Keratinocyte (primary cell): ENCODE data around the gene GSC2. TPM values are rescaled to one million over a fixed set of nuclear protein-coding genes. Genes with fewer than 3 reads are reported as not detected.

Experiments used
- DNase-seq: peaks from one replicate; pipeline ENCODE4 v3.0.0-alpha.2; 2011; ENCODE audit warnings: low read depth, missing footprints, low spot score
- FAIRE-seq: peaks from 2 replicates; lab custom pipeline; 2011; peaks lifted over from hg19 to GRCh38; lab: Jason Lieb, UNC
- H2AFZ ChIP-seq: 2 replicates; pipeline ENCODE4 v1.6.0; 2012; ENCODE audit warnings: low read length, control low read depth, inconsistent platforms; ENCODE audit not compliant: control insufficient read depth
- H3K27ac ChIP-seq: 2 replicates; pipeline ENCODE4 v1.5.1; 2011; ENCODE audit warnings: low read length; ENCODE audit not compliant: control insufficient read depth, insufficient read depth
- H3K27me3 ChIP-seq: 3 replicates; pipeline ENCODE4 v1.6.0; 2011; ENCODE audit warnings: low read length; ENCODE audit not compliant: control insufficient read depth, insufficient read depth; ENCODE audit errors: extremely low read depth
- H3K36me3 ChIP-seq, 2 experiments: 2 replicates in 1 of 2; 3 replicates in 1 of 2; pipeline ENCODE4 v1.5.1; 2011; ENCODE audit warnings: low read length in 2 of 2, mild to moderate bottlenecking in 1 of 2; ENCODE audit not compliant: control insufficient read depth in 2 of 2, insufficient read depth in 2 of 2; ENCODE audit errors: extremely low read depth in 1 of 2
- H3K4me1 ChIP-seq: 3 replicates; pipeline ENCODE4 v1.5.1; 2011; ENCODE audit warnings: low read length; ENCODE audit not compliant: control insufficient read depth, insufficient read depth; ENCODE audit errors: extremely low read depth
- H3K4me2 ChIP-seq: 3 replicates; pipeline ENCODE4 v1.6.0; 2011; ENCODE audit warnings: low read depth, low read length; ENCODE audit not compliant: control insufficient read depth, insufficient read depth; ENCODE audit errors: extremely low read depth
- H3K4me3 ChIP-seq, 3 experiments: fragments of 200-600 bp in 1 of 3; sonication (generic) in 1 of 3; 2 replicates in 2 of 3; 3 replicates in 1 of 3; pipeline ENCODE4 v1.5.1; 2011 to 2016; ENCODE audit warnings: low read length in 3 of 3, mild to moderate bottlenecking in 3 of 3, control low read depth in 2 of 3, inconsistent platforms in 1 of 3, low read depth in 1 of 3, mixed read lengths in 1 of 3, mixed run types in 1 of 3, moderate library complexity in 1 of 3; ENCODE audit not compliant: control insufficient read depth in 2 of 3, insufficient read depth in 2 of 3; ENCODE audit errors: extremely low read depth in 1 of 3
- H3K79me2 ChIP-seq: 2 replicates; pipeline ENCODE4 v1.6.0; 2012; ENCODE audit warnings: low read length; ENCODE audit not compliant: control insufficient read depth, insufficient read depth
- H3K9ac ChIP-seq: 3 replicates; pipeline ENCODE4 v1.6.0; 2011; ENCODE audit warnings: low read length; ENCODE audit not compliant: control insufficient read depth, insufficient read depth; ENCODE audit errors: extremely low read depth
- H3K9me1 ChIP-seq: 3 replicates; pipeline ENCODE4 v1.6.0; 2011; ENCODE audit warnings: low read length; ENCODE audit not compliant: control insufficient read depth, insufficient read depth; ENCODE audit errors: extremely low read depth
- H3K9me3 ChIP-seq: 2 replicates; pipeline ENCODE4 v1.5.1; 2012; ENCODE audit warnings: low read depth, low read length; ENCODE audit not compliant: control insufficient read depth
- H4K20me1 ChIP-seq: 3 replicates; pipeline ENCODE4 v1.6.0; 2011; ENCODE audit warnings: low read length; ENCODE audit not compliant: control insufficient read depth, insufficient read depth; ENCODE audit errors: extremely low read depth
- EZH2 ChIP-seq: IDR thresholded peaks from one replicate; pipeline ENCODE4 v1.6.1; 2012; ENCODE audit warnings: inconsistent platforms, mild to moderate bottlenecking, low read length, moderate library complexity
- dilution Hi-C: fragments of 300-500 bp; cut with MboI; formaldehyde crosslinking; loops from one replicate; pipeline ENCODE4 v1.7.0; 2020; ENCODE audit warnings: low sequenced_read_pairs; ENCODE audit not compliant: extremely low pct_ligation_motif_present
- polyA plus RNA-seq, 5 experiments: library from polyadenylated mRNA; depleted of rRNA in 3 of 5; stranded (reverse) in 3 of 5; stranded (forward) in 1 of 5; unstranded in 1 of 5; fragments of >200 nt; gene quantifications; 1 replicate in 1 of 5; 2 replicates in 3 of 5; 3 replicates in 1 of 5; pipeline versions ENCODE4 v1.2.1 to v1.2.3, GENCODE V29; 2011 to 2012; ENCODE audit warnings: missing spikeins in 2 of 5, low read depth in 1 of 5, low replicate concordance in 1 of 5
- TF ChIP-seq, protein P1 (sequence below), 3 experiments: IDR thresholded peaks in 1 of 3; conservative IDR thresholded peaks in 1 of 3; optimal IDR thresholded peaks in 1 of 3; 2 replicates in 2 of 3; 3 replicates in 1 of 3; pipeline versions ENCODE3 to v1.5.1; 2011; ENCODE audit warnings: low read length in 3 of 3, mild to moderate bottlenecking in 3 of 3, moderate library complexity in 2 of 3, control low read depth in 1 of 3, inconsistent platforms in 1 of 3; ENCODE audit not compliant: insufficient read depth in 2 of 3; ENCODE audit errors: extremely low read depth in 1 of 3

The GSC2 gene
- polyA plus RNA-seq, 1 donor (not counting 4 experiments of a cell fraction or from before 2014, with no cell fraction given), result not detected

DNA sequence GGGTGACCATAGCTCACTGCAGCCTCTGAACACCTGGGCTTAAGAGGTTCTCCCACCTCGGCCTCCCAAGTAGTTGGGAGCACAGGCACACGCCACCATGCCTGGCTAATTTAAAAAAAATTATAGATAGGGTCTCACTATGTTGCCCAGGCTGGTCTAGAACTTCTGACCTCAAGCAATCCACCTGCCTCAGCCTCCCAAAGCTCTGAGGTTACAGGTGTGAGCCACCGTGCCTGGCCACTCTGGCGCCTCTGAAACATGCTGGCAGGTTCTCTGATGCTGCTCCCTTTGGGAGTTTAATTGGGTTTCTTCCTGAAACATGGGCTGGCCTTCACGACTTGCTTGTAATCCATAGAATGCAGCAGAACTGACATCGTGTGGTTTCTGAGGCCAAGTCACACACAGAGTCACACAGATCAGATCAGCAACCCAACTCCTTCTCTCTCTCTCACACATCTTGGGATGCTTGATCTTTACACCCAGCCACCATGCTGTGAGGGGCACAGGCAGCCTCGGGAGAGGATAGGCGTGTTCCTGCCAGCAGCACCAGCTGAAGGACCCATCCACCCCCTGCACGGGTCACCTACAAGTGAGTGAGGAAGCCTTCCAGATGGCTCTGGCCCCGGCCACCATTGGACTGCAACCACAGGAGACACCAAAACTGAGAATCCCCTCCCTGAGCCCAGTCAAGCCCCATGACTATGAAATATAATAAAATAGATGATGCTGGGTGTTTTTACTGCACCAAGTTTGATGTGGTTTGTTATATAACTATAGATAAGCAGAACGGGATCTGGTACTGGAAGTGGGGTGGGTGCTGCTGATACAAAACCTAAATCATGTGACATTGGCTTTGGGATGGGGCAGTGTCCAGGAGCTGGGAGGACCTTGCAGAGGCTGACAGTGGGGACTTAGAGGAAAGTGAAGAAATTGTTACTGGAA is 3.1 kb upstream of the GSC2 start:
- FAIRE-seq (no peak), DNase-seq (no peak)
- Histone ChIP-seq H3K27ac (no peak overlapping the region), H3K79me2 (no peaks in the 10 kb centered on the region), H3K36me3 (no peaks in the 10 kb centered on the region), H3K4me2 (no peak overlapping the region), H3K4me1 (no peaks in the 10 kb centered on the region), H2AFZ (no peak overlapping the region), H3K9ac (no peak overlapping the region), H3K27me3 (peaks cover 45% of the 10 kb centered on the region), H4K20me1 (no peaks in the 10 kb centered on the region), H3K4me3 (no peak overlapping the region), H3K9me3 (no peaks in the 10 kb centered on the region), H3K9me1 (no peaks in the 10 kb centered on the region)
- TF ChIP-seq, protein P1, sequence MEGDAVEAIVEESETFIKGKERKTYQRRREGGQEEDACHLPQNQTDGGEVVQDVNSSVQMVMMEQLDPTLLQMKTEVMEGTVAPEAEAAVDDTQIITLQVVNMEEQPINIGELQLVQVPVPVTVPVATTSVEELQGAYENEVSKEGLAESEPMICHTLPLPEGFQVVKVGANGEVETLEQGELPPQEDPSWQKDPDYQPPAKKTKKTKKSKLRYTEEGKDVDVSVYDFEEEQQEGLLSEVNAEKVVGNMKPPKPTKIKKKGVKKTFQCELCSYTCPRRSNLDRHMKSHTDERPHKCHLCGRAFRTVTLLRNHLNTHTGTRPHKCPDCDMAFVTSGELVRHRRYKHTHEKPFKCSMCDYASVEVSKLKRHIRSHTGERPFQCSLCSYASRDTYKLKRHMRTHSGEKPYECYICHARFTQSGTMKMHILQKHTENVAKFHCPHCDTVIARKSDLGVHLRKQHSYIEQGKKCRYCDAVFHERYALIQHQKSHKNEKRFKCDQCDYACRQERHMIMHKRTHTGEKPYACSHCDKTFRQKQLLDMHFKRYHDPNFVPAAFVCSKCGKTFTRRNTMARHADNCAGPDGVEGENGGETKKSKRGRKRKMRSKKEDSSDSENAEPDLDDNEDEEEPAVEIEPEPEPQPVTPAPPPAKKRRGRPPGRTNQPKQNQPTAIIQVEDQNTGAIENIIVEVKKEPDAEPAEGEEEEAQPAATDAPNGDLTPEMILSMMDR (optimal IDR thresholded peaks at IDR 0.05 in 1 of 3, IDR thresholded peaks at IDR 0.05 in 1 of 3, conservative IDR thresholded peaks at IDR 0.05 in 1 of 3; ENCODE audit: extremely low read depth in 1 of 3, insufficient read depth in 2 of 3, low read length in 3 of 3), result no peak
- TF ChIP-seq EZH2, result no peak
- dilution Hi-C loops, result no loop called here

DNA sequence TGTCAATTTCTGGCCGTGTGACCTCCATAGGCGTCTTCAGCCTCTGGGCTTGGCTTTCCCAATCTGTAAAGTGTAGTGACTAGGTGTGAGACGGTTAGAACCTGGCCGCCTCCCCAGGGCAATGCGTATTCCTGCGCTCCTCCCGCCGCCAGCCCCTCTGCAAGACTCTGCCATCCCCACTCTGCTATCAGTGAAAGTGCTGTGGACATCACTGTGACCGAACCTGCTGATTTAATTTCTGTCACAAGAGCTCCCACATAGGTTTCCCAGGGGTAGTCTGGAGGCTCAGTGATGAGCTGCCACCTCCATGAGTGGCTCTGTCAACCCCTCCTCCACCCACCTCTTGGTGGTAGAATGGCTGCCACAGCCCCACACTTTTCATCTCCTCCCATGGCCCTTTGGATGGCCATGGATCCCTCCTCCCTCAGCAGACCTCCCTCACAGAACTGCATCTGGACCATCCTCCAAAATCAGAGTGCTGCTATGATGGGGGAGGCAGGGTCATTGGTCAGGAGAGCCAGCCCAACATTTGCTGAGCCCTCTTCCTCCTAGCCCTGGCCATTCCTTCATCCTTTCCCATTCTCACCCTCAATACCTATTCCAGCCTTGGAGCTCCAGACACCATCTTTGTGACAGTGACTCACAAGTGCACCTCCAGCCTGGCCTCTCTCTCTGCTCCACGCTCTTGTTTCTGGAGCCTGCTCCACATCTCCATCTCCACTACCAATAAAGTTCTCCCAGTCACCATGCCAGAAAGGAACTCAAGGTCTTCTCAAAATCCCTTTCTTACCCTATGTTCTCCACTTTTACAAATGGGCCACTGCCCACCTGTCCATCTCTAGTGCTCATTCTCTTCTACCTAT is 1.5 kb upstream of the GSC2 start:
- H3K27ac ChIP-seq, result no peak overlapping the region
- no peaks in the 10 kb centered on the region for H3K4me1 ChIP-seq
- no peaks in the 10 kb centered on the region for H3K79me2 ChIP-seq
- no peak for DNase-seq
- no peak overlapping the region for H3K4me3 ChIP-seq
- no peaks in the 10 kb centered on the region for H4K20me1 ChIP-seq
- H3K4me2 ChIP-seq, result no peak overlapping the region
- H3K9ac ChIP-seq, result no peak overlapping the region
- no peaks in the 10 kb centered on the region for H3K9me1 ChIP-seq
- FAIRE-seq, result no peak
- peaks cover 53% of the 10 kb centered on the region for H3K27me3 ChIP-seq
- dilution Hi-C loops, result no loop called here
- no peaks in the 10 kb centered on the region for H3K36me3 ChIP-seq
- no peaks in the 10 kb centered on the region for H3K9me3 ChIP-seq
- TF ChIP-seq, protein P1 (optimal IDR thresholded peaks at IDR 0.05 in 1 of 3, IDR thresholded peaks at IDR 0.05 in 1 of 3, conservative IDR thresholded peaks at IDR 0.05 in 1 of 3; ENCODE audit: extremely low read depth in 1 of 3, insufficient read depth in 2 of 3, low read length in 3 of 3), result no peak
- no peak for TF ChIP-seq EZH2
- no peak overlapping the region for H2AFZ ChIP-seq
